Esophagus (tissue), 2 donors: ENCODE results near the gene MIPEP. TPM values are rescaled to one million over a fixed set of nuclear protein-coding genes. Genes with fewer than 3 reads are reported as not detected.

ENCODE experiments used
- H3K27ac ChIP-seq, 2 donors: one replicate each; pipeline ENCODE4 v1.5.1; 2013; ENCODE audit warnings: low read depth in 2 of 2, mild to moderate bottlenecking in 2 of 2, inconsistent platforms in 1 of 2, low read length in 1 of 2, moderate library complexity in 1 of 2
- H3K27me3 ChIP-seq, 2 donors: one replicate each; pipeline ENCODE4 v1.6.1; 2013; ENCODE audit warnings: low read length in 2 of 2, control low read depth in 1 of 2, mild to moderate bottlenecking in 1 of 2; ENCODE audit not compliant: insufficient read depth in 2 of 2, control insufficient read depth in 1 of 2
- H3K36me3 ChIP-seq, 2 donors: one replicate each; pipeline ENCODE4 v1.6.1; 2013; ENCODE audit warnings: low read length in 1 of 2; ENCODE audit not compliant: control insufficient read depth in 2 of 2, insufficient read depth in 2 of 2
- H3K4me1 ChIP-seq, 2 donors: one replicate each; pipeline ENCODE4 v1.6.1; 2013; ENCODE audit warnings: low read length in 1 of 2; ENCODE audit not compliant: control insufficient read depth in 2 of 2, insufficient read depth in 2 of 2
- H3K4me3 ChIP-seq, 2 donors: one replicate each; pipeline ENCODE4 v1.5.1; 2013; ENCODE audit warnings: low read length in 2 of 2, mild to moderate bottlenecking in 2 of 2, low read depth in 1 of 2, moderate library complexity in 1 of 2
- H3K9me3 ChIP-seq, 2 donors: one replicate each; pipeline ENCODE4 v1.6.1; 2013; ENCODE audit warnings: mild to moderate bottlenecking in 2 of 2, low read depth in 1 of 2, low read length in 1 of 2, moderate library complexity in 1 of 2; ENCODE audit not compliant: control insufficient read depth in 2 of 2, insufficient read depth in 1 of 2
- WGBS, 2 donors: extraction: QIAGEN DNeasy Blood & Tissue Kit; methylation state at CpG; one replicate each; pipeline ENCODE4 v1.1.7; 2013; 5-methylcytosine and 5-hydroxymethylcytosine counted together
- polyA plus RNA-seq, 2 donors: library from polyadenylated mRNA; stranded (reverse); fragments of 200-250 nt; gene quantifications; one replicate each; pipeline ENCODE4 v1.2.3, GENCODE V29; 2013
- donor health status: healthy with polysubstance abuse.
- donor health status: Bipolar disorder and iron deficiency.

MIPEP gene
- polyA plus RNA-seq, 2 donors: 16.3 to 16.7 TPM

DNA sequence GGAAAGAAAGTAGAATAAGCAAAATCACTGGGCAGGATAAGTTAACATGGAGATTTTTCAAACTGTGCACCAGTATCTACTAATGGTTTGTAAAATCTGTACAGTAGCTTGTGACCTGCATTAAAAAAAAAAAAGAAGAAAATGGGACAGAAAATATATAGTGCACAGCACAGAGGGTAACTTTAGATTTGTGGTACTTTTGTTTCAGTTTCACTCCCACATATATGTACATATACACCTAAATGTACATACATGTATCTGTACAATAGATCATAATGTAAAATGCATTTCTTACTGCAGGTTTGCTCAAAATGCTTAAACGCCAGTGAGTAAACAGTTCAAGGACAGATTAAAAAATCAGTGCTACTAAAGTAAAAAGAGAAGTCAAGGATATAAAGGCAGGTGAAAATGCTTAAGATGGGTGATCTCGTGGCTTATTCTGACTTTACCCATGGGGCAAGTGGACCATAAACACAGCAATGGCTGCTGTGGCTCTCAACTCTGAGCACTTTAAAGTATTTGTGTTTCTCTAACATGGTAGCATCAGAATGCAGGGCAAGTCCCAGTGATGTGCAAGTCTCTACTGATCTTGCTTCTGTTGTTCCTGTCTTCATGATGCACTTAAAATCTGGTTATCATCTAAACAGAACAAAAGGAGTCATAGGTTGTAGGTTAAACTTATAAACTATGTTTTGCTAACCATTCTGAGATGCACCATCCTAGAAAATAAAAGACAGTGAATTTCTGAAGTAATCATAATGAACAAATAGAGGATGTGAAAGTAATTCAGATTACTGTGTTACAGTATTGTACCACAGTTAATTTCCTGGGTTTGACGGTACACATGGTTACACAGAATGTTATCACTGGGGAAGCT lies 112.3 kb downstream of the MIPEP start:
- Histone ChIP-seq H3K9me3 (no peaks in the 10 kb centered on the region), H3K4me3 (no peak overlapping the region), H3K27ac (no peak overlapping the region), H3K4me1 (no peaks in the 10 kb centered on the region), H3K36me3 (no peaks in the 10 kb centered on the region), H3K27me3 (no peaks in the 10 kb centered on the region)
- 74 to 84% methylated on average over 3 of the region's 3 CpGs for WGBS, 2 donors

GRCh38 chr13:23772717-23773116 lies 116.5 kb downstream of the MIPEP start:
- H3K9me3 ChIP-seq: no peaks in the 10 kb centered on the region
- no peaks in the 10 kb centered on the region for H3K27me3 ChIP-seq
- no peak overlapping the region for H3K27ac ChIP-seq
- H3K36me3 ChIP-seq: no peaks in the 10 kb centered on the region
- H3K4me3 ChIP-seq: no peak overlapping the region
- WGBS, 2 donors: 50% methylated on average over 2 of the region's 2 CpGs
- no peaks in the 10 kb centered on the region for H3K4me1 ChIP-seq

GRCh38 chr13:23771956-23772355 lies 117.2 kb downstream of the MIPEP start:
- no peak overlapping the region for H3K27ac ChIP-seq
- H3K9me3 ChIP-seq: no peaks in the 10 kb centered on the region
- 47 to 58% methylated on average over 4 of the region's 4 CpGs for WGBS, 2 donors
- no peaks in the 10 kb centered on the region for H3K36me3 ChIP-seq
- H3K4me3 ChIP-seq: no peak overlapping the region
- H3K27me3 ChIP-seq: no peaks in the 10 kb centered on the region
- no peaks in the 10 kb centered on the region for H3K4me1 ChIP-seq

DNA sequence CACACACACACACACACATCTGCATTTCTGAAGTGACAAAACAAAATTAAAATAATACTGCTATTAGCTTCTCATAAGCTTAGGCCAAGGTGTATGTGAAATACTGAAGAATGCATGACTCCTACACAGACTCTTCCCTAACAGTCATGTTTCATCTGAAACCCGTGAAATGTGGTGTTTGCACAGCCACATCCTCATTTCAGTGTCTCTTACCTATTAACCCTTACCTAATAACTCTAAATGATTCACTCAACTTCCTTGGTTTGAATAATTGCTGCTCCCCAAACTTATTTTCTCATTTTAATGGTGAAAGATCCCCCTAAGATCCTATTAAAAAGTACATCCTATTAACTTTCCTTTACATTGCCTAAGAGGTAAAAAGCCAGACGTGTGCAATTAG lies 117.6 kb downstream of the MIPEP start:
- Histone ChIP-seq H3K9me3 (no peaks in the 10 kb centered on the region), H3K4me1 (no peaks in the 10 kb centered on the region), H3K36me3 (no peaks in the 10 kb centered on the region), H3K4me3 (no peak overlapping the region), H3K27ac (no peak overlapping the region), H3K27me3 (no peaks in the 10 kb centered on the region)
- WGBS, 2 donors: 45 to 66% methylated on average over 2 of the region's 2 CpGs

GRCh38 chr13:23770973-23771372 lies 118.2 kb downstream of the MIPEP start:
- Histone ChIP-seq H3K36me3 (no peaks in the 10 kb centered on the region), H3K4me3 (no peak overlapping the region), H3K27me3 (no peaks in the 10 kb centered on the region), H3K9me3 (no peaks in the 10 kb centered on the region), H3K4me1 (no peaks in the 10 kb centered on the region), H3K27ac (no peak overlapping the region)
- 79 to 86% methylated on average over 4 of the region's 4 CpGs for WGBS, 2 donors

GRCh38 chr13:23770428-23770827 lies 118.8 kb downstream of the MIPEP start:
- no peak overlapping the region for H3K4me3 ChIP-seq
- no peaks in the 10 kb centered on the region for H3K36me3 ChIP-seq
- no peaks in the 10 kb centered on the region for H3K4me1 ChIP-seq
- H3K27ac ChIP-seq: no peak overlapping the region
- 82 to 88% methylated on average over 4 of the region's 4 CpGs for WGBS, 2 donors
- no peaks in the 10 kb centered on the region for H3K27me3 ChIP-seq
- no peaks in the 10 kb centered on the region for H3K9me3 ChIP-seq

DNA sequence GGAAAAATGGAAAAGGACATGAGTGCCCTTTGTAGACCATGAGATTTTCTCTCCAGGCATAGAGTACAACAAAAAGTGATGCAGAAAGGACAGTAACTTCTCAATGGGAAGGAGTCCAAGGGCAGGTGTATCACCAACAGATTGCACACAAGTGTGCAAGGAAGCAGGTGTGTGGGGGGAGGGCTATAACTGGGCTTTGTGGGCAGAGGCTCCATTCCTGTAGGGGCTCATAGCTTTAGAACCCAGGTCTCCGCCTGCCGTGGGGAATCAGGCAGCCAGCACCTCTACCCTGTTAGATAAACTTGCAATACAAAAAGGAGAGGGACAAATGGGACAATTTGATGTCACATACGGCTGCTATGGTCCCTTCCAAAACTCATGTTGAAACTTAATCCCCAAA lies 119.8 kb downstream of the MIPEP start:
- H3K36me3 ChIP-seq: no peaks in the 10 kb centered on the region
- H3K9me3 ChIP-seq: no peaks in the 10 kb centered on the region
- H3K27ac ChIP-seq: no peak overlapping the region
- no peaks in the 10 kb centered on the region for H3K27me3 ChIP-seq
- no peak overlapping the region for H3K4me3 ChIP-seq
- H3K4me1 ChIP-seq: no peaks in the 10 kb centered on the region
- WGBS, 2 donors: 93 to 95% methylated on average over 3 of the region's 3 CpGs

GRCh38 chr13:23767838-23768237 lies 121.4 kb downstream of the MIPEP start:
- H3K4me3 ChIP-seq: no peak overlapping the region
- no peak overlapping the region for H3K27ac ChIP-seq
- H3K36me3 ChIP-seq: no peaks in the 10 kb centered on the region
- 87 to 89% methylated on average over 7 of the region's 7 CpGs for WGBS, 2 donors
- H3K27me3 ChIP-seq: no peaks in the 10 kb centered on the region
- H3K9me3 ChIP-seq: no peaks in the 10 kb centered on the region
- H3K4me1 ChIP-seq: no peaks in the 10 kb centered on the region

- Histone ChIP-seq H3K27me3 (no peaks in the 10 kb centered on the region), H3K27ac (no peak overlapping the region)
- whole genome bisulfite sequencing, 2 donors: 74 to 81% methylated on average over 1 of the region's 1 CpG
These were observed 122.3 kb downstream of the MIPEP start for GRCh38 chr13:23766939-23767338.

GRCh38 chr13:23766283-23766682 lies 122.9 kb downstream of the MIPEP start:
- WGBS, 2 donors: 81 to 88% methylated on average over 2 of the region's 2 CpGs

More at GRCh38 chr13:23766939-23767338, 122.3 kb downstream of the MIPEP start:
- H3K4me3 ChIP-seq: no peak overlapping the region
- H3K9me3 ChIP-seq: no peaks in the 10 kb centered on the region
- H3K36me3 ChIP-seq: no peaks in the 10 kb centered on the region
- no peaks in the 10 kb centered on the region for H3K4me1 ChIP-seq

More at GRCh38 chr13:23766283-23766682, 122.9 kb downstream of the MIPEP start:
- H3K4me1 ChIP-seq: no peaks in the 10 kb centered on the region
- H3K36me3 ChIP-seq: no peaks in the 10 kb centered on the region
- no peaks in the 10 kb centered on the region for H3K9me3 ChIP-seq
- no peaks in the 10 kb centered on the region for H3K27me3 ChIP-seq
- H3K27ac ChIP-seq: no peak overlapping the region
- no peak overlapping the region for H3K4me3 ChIP-seq
